ENCODE data around the gene ARAP1.

- TF ChIP-seq POLR2AphosphoS5 (IDR thresholded peaks at IDR 0.05; ENCODE audit: low read depth, low read length): no peak
- no peak for TF ChIP-seq POLR2A (IDR thresholded peaks at IDR 0.05; ENCODE audit: low read depth, low read length)
- no peak for TF ChIP-seq SPI1 (IDR thresholded peaks at IDR 0.05; ENCODE audit: low read depth, low read length)
- TF ChIP-seq PAX5 (IDR thresholded peaks at IDR 0.05; ENCODE audit: insufficient read depth, low read length, severe bottlenecking): no peak
Observed at GRCh38 chr11:72652873-72653630, 99.2 kb downstream of the ARAP1 start.
